Neural progenitor cell (in vitro differentiated cells): Measurements from ENCODE around the gene PAM16. TPM values are rescaled to one million over a fixed set of nuclear protein-coding genes. Genes with fewer than 3 reads are reported as not detected.

Source experiments
- DNase-seq: peaks from one replicate; pipeline ENCODE4 v3.0.0-alpha.2; 2016; ENCODE audit warnings: low spot score
- H2AFZ ChIP-seq: fragments of 200-600 bp; sonication (generic); replicated peaks from 2 replicates; pipeline ENCODE4 v1.6.1; 2016; ENCODE audit warnings: antibody characterized with exemption
- H3F3A ChIP-seq: fragments of 200-600 bp; sonication (generic); 2 replicates; pipeline ENCODE4 v1.6.1; 2016; ENCODE audit warnings: antibody characterized with exemption, low read depth
- H3K27ac ChIP-seq: fragments of 200-600 bp; sonication (generic); 2 replicates; pipeline ENCODE4 v1.5.1; 2016; ENCODE audit warnings: mild to moderate bottlenecking
- H3K27me3 ChIP-seq: fragments of 200-600 bp; sonication (generic); 2 replicates; pipeline ENCODE4 v1.6.1; 2016; ENCODE audit warnings: mild to moderate bottlenecking, moderate library complexity
- H3K36me3 ChIP-seq: fragments of 200-600 bp; sonication (generic); 2 replicates; pipeline ENCODE4 v1.5.1; 2016
- H3K4me1 ChIP-seq: fragments of 200-600 bp; sonication (generic); 2 replicates; pipeline ENCODE4 v1.6.1; 2016; ENCODE audit warnings: mixed run types
- H3K4me2 ChIP-seq: fragments of 200-600 bp; sonication (generic); 2 replicates; pipeline ENCODE4 v1.6.1; 2016
- H3K4me3 ChIP-seq: fragments of 200-600 bp; sonication (generic); 2 replicates; pipeline ENCODE4 v1.5.1; 2016
- H3K79me2 ChIP-seq: fragments of 200-600 bp; sonication (generic); 2 replicates; pipeline ENCODE4 v1.6.1; 2016; ENCODE audit warnings: low read depth
- H3K9ac ChIP-seq: fragments of 200-600 bp; sonication (generic); 2 replicates; pipeline ENCODE4 v1.6.1; 2016
- H3K9me3 ChIP-seq: fragments of 200-600 bp; sonication (generic); 2 replicates; pipeline ENCODE4 v1.5.1; 2016; ENCODE audit warnings: low read depth
- H4K20me1 ChIP-seq: fragments of 200-600 bp; sonication (generic); 2 replicates; pipeline ENCODE4 v1.6.1; 2016; ENCODE audit warnings: low read depth
- H3K27ac Mint-ChIP-seq: 3 replicates; pipeline ENCODE4 v1.8.0; 2021; ENCODE audit warnings: mixed read lengths
- H3K27me3 Mint-ChIP-seq: 2 replicates; pipeline ENCODE4 v1.8.0; 2022; ENCODE audit warnings: low read depth, mild to moderate bottlenecking, inconsistent platforms, moderate library complexity, mixed read lengths; ENCODE audit not compliant: insufficient read depth
- H3K36me3 Mint-ChIP-seq: 3 replicates; pipeline ENCODE4 v1.8.0; 2021; ENCODE audit warnings: mixed read lengths
- H3K4me1 Mint-ChIP-seq: 3 replicates; pipeline ENCODE4 v1.8.0; 2021; ENCODE audit warnings: mixed read lengths
- H3K4me3 Mint-ChIP-seq: 3 replicates; pipeline ENCODE4 v1.8.0; 2021; ENCODE audit warnings: mild to moderate bottlenecking, moderate library complexity, mixed read lengths
- H3K9me3 Mint-ChIP-seq: 3 replicates; pipeline ENCODE4 v1.8.0; 2020; ENCODE audit warnings: mixed read lengths
- CTCF ChIP-seq: fragments of 200-600 bp; sonication (generic); IDR thresholded peaks from 2 replicates; pipeline ENCODE4 v1.5.1; 2017; ENCODE audit warnings: antibody characterized with exemption, mild to moderate bottlenecking
- EZH2 ChIP-seq: fragments of 200-600 bp; sonication (generic); IDR thresholded peaks from 2 replicates; pipeline ENCODE4 v1.6.1; 2017; ENCODE audit warnings: antibody characterized with exemption, mild to moderate bottlenecking, moderate library complexity
- EZH2phosphoT487 ChIP-seq: fragments of 200-600 bp; sonication (generic); IDR thresholded peaks from 2 replicates; pipeline ENCODE4 v1.6.1; 2017; ENCODE audit warnings: antibody characterized with exemption
- total RNA-seq: library from RNA; depleted of rRNA; stranded (reverse); fragments of >200 nt; gene quantifications from 2 replicates; pipeline ENCODE4 v1.2.3, GENCODE V29; 2015; ENCODE audit warnings: low replicate concordance

The PAM16 gene
- total RNA-seq, 1 donor from 2014 or later: 17.0 TPM

GRCh38 chr16:4314532-4315185 lies 36.5 kb downstream of the PAM16 start:
- H3K36me3 Mint-ChIP-seq: no peaks in the 10 kb centered on the region
- TF ChIP-seq EZH2phosphoT487 (peak; percentile 66), CTCF (no peak), EZH2 (peak; percentile 62)
- no peaks in the 10 kb centered on the region for H3K36me3 ChIP-seq
- H3K4me1 ChIP-seq: peaks cover 34% of the 10 kb centered on the region
- DNase-seq: peak; percentile 55
- peak overlapping the region; percentile 90 for H3K27ac Mint-ChIP-seq
- H3K27me3 ChIP-seq: peaks cover 32% of the 10 kb centered on the region
- H3K4me1 Mint-ChIP-seq: peaks cover 34% of the 10 kb centered on the region
- H3F3A ChIP-seq: peaks cover 40% of the 10 kb centered on the region
- peak overlapping the region; percentile 96 for H3K4me3 Mint-ChIP-seq
- H3K9ac ChIP-seq: no peak overlapping the region
- peak overlapping the region; percentile 83 for H2AFZ ChIP-seq
- H3K4me3 ChIP-seq: peak overlapping the region; percentile 98
- peaks cover 34% of the 10 kb centered on the region for H4K20me1 ChIP-seq
- no peaks in the 10 kb centered on the region for H3K9me3 ChIP-seq
- peaks cover 34% of the 10 kb centered on the region for H3K79me2 ChIP-seq
- H3K9me3 Mint-ChIP-seq: no peaks in the 10 kb centered on the region
- no peak overlapping the region for H3K27ac ChIP-seq
- H3K4me2 ChIP-seq: peak overlapping the region; percentile 92
- peaks cover 9% of the 10 kb centered on the region for H3K27me3 Mint-ChIP-seq

GRCh38 chr16:4313563-4314531 lies 37.3 kb downstream of the PAM16 start:
- Mint-ChIP-seq H3K36me3 (no peaks in the 10 kb centered on the region), H3K27me3 (peaks cover 9% of the 10 kb centered on the region), H3K27ac (no peak overlapping the region), H3K4me1 (peaks cover 30% of the 10 kb centered on the region), H3K9me3 (no peaks in the 10 kb centered on the region), H3K4me3 (peak overlapping the region; percentile 96)
- Histone ChIP-seq H3K9ac (no peak overlapping the region), H3K4me3 (no peak overlapping the region), H3K27ac (no peak overlapping the region), H3K27me3 (peaks cover 32% of the 10 kb centered on the region), H3K4me1 (peaks cover 30% of the 10 kb centered on the region), H4K20me1 (peaks cover 25% of the 10 kb centered on the region), H3K4me2 (no peak overlapping the region), H3K9me3 (no peaks in the 10 kb centered on the region), H3K36me3 (no peaks in the 10 kb centered on the region), H2AFZ (no peak overlapping the region), H3K79me2 (peaks cover 26% of the 10 kb centered on the region), H3F3A (peaks cover 48% of the 10 kb centered on the region)
- peak; percentile 86 for DNase-seq
- TF ChIP-seq CTCF (peak; percentile 83), EZH2 (peak; percentile 12), EZH2phosphoT487 (no peak)

GRCh38 chr16:4309833-4310266 lies 41.3 kb downstream of the PAM16 start:
- no peak overlapping the region for H3K9ac ChIP-seq
- no peaks in the 10 kb centered on the region for H3K36me3 ChIP-seq
- Mint-ChIP-seq H3K36me3 (no peaks in the 10 kb centered on the region), H3K27ac (no peak overlapping the region), H3K9me3 (no peaks in the 10 kb centered on the region), H3K4me3 (no peak overlapping the region), H3K27me3 (peaks cover 17% of the 10 kb centered on the region), H3K4me1 (peaks cover 39% of the 10 kb centered on the region)
- DNase-seq: peak; percentile 87
- no peaks in the 10 kb centered on the region for H3K79me2 ChIP-seq
- no peaks in the 10 kb centered on the region for H3K9me3 ChIP-seq
- H3K4me3 ChIP-seq: no peak overlapping the region
- no peak overlapping the region for H3K27ac ChIP-seq
- H3K27me3 ChIP-seq: peaks cover 26% of the 10 kb centered on the region
- TF ChIP-seq EZH2 (no peak), CTCF (peak; percentile 82)
- peak overlapping the region; percentile 77 for H2AFZ ChIP-seq
- peaks cover 54% of the 10 kb centered on the region for H3F3A ChIP-seq
- H3K4me2 ChIP-seq: peak overlapping the region; percentile 39
- H3K4me1 ChIP-seq: peaks cover 14% of the 10 kb centered on the region
- H4K20me1 ChIP-seq: no peaks in the 10 kb centered on the region
